ENCODE results near the gene ZNF485.

DNA sequence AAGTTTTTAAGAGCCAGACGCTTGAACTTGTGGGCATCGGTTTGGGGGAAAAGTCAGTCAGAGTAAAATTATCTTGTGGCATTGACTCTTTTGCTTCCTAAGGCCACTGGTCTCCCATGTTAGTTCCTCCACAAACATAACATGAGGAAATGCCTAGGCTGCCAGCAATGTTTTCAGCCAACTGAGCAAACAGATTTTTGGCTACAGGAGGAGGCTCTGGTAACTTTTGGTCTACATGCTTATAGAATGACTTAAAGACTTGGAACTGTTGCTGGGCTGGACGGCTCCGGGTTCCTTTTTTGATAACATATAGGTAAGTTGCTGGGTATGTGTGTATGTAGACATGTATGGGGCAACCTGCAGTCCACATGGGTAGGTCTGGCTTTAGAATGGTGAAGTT lies 22.2 kb upstream of the ZNF485 start:
- TF ChIP-seq GATA3 (IDR thresholded peaks at IDR 0.05; ENCODE audit: low read depth, low read length), result no peak
- no peak for TF ChIP-seq GATA2 (IDR thresholded peaks at IDR 0.05; ENCODE audit: low read depth, low read length)
